Activated CD8-positive, alpha-beta T cell treated with anti-CD3 and anti-CD28 coated beads, Interleukin-2, amount 10 ng/mL, durations not matched to agents 7 days and 5 days (primary cell): ENCODE results near the gene MCTP2. TPM values are rescaled to one million over a fixed set of nuclear protein-coding genes. Genes with fewer than 3 reads are reported as not detected.

ENCODE experiments used
- ATAC-seq: fragments of 150-1000 bp; cut with Tn5 transposase; one replicate; pipeline ENCODE4 v1.10.0; 2021; ENCODE audit warnings: moderate library complexity
- CTCF ChIA-PET: fragments of 350-600 bp; sonication (Branson Sonifier 250); formaldehyde crosslinking; loops from one replicate; lab custom pipeline; 2021; ENCODE audit warnings: antibody characterized with exemption; lab: Charles Lee
- POLR2A ChIA-PET: fragments of 350-600 bp; sonication (Branson Sonifier 250); formaldehyde crosslinking; loops from one replicate; lab custom pipeline; 2021; ENCODE audit warnings: antibody characterized with exemption; lab: Charles Lee
- DNase-seq: peaks from one replicate; pipeline ENCODE4 v3.0.0-alpha.2; 2020
- H3K27ac Mint-ChIP-seq: one replicate; pipeline ENCODE4 v1.8.0; 2021; ENCODE audit warnings: mild to moderate bottlenecking, mixed read lengths
- H3K27me3 Mint-ChIP-seq: one replicate; pipeline ENCODE4 v1.8.0; 2021; ENCODE audit warnings: low read depth, mixed read lengths
- H3K36me3 Mint-ChIP-seq: one replicate; pipeline ENCODE4 v1.8.0; 2021; ENCODE audit warnings: low read depth, mixed read lengths
- H3K4me1 Mint-ChIP-seq: one replicate; pipeline ENCODE4 v1.8.0; 2021; ENCODE audit warnings: low read depth, mixed read lengths
- H3K4me3 Mint-ChIP-seq: one replicate; pipeline ENCODE4 v1.8.0; 2021; ENCODE audit warnings: mild to moderate bottlenecking, mixed read lengths
- H3K9me3 Mint-ChIP-seq: one replicate; pipeline ENCODE4 v1.8.0; 2022; ENCODE audit warnings: mixed read lengths; ENCODE audit not compliant: insufficient read depth
- total RNA-seq, 2 experiments: library from RNA; stranded (reverse); gene quantifications; one replicate each; pipeline ENCODE4 v1.2.3, GENCODE V29; 2021

MCTP2 gene
- total RNA-seq, 2 experiments from 2014 or later = 26.2 to 26.9 TPM

DNA sequence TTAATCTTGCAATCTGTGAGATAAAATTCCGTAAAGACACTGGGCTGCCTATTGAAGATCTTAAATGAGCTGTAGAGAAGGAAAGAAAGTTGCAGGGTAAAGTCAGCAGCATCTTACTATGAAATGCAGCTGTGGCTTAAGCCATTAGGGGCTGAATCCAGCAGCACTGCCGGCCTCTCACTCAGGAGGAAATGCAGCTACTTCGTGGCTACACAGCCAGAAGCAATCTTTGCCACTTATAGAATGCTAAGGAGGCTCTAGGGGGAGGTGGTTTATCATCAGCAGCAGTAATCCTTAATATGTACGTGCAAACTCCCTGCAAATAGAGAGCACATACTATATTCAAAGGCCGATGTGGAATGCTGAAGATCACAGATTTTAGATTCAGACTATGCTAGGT lies 19.1 kb upstream of the MCTP2 start:
- H3K4me3 Mint-ChIP-seq = no peak overlapping the region
- H3K36me3 Mint-ChIP-seq = peaks cover 31% of the 10 kb centered on the region
- peaks cover 28% of the 10 kb centered on the region for H3K27me3 Mint-ChIP-seq
- CTCF ChIA-PET = no interaction called here
- no peak for DNase-seq
- H3K27ac Mint-ChIP-seq = no peak overlapping the region
- no peak for ATAC-seq
- POLR2A ChIA-PET = no interaction called here
- peaks cover 23% of the 10 kb centered on the region for H3K9me3 Mint-ChIP-seq
- H3K4me1 Mint-ChIP-seq = peaks cover 28% of the 10 kb centered on the region

DNA sequence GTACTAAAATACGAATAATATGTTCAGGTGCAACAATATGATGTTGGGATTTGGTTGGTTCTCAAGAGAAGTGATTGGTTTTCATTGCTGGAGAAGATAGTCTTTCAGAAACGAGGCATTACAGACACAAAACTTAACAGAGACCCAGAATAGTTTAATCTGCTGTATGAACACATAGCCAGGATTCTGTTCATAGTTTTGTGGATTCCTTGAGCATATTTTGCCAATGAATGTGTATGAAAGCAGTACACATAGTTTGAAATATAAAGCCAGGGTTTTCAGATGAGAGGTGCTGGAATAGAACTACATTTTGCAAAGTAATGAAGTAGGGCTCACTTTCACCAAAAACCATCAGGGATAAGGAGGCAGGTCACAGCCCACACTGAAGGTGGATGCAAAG lies 5.7 kb upstream of the MCTP2 start:
- H3K27ac Mint-ChIP-seq = no peak overlapping the region
- H3K4me3 Mint-ChIP-seq = no peak overlapping the region
- peaks cover 18% of the 10 kb centered on the region for H3K27me3 Mint-ChIP-seq
- peaks cover 31% of the 10 kb centered on the region for H3K4me1 Mint-ChIP-seq
- DNase-seq (no peak), ATAC-seq (no peak)
- ChIA-PET POLR2A (no interaction called here), CTCF (interaction anchor here (1.9 to 8.1 kb wide), 2 partner anchors 97 to 98 kb away, joined by 5 to 108 read pairs; no protein-coding TSS in a partner anchor)
- H3K36me3 Mint-ChIP-seq = peaks cover 8% of the 10 kb centered on the region
- peaks cover 4% of the 10 kb centered on the region for H3K9me3 Mint-ChIP-seq

DNA sequence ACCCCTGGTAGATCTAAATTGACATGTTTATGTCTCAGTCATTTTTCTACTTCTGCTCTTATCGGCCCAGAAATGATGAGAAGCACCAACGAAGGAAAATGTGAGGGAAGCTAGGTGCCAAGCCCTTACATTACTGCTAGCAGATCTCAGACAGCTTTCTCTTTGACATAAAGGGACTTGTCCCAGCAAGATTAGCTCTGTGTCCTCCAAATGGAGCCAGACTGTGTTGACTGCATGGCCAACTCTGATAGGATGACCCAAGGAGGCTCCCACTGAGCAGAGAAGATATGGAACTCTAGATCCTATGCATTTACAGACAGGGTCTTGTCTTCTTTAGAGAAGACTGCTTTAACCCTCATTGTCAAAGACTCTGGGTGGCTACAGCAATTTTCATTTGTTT lies 2.8 kb upstream of the MCTP2 start:
- Mint-ChIP-seq H3K36me3 (peaks cover 10% of the 10 kb centered on the region), H3K9me3 (no peaks in the 10 kb centered on the region), H3K4me1 (peaks cover 49% of the 10 kb centered on the region), H3K27me3 (peaks cover 11% of the 10 kb centered on the region), H3K4me3 (no peak overlapping the region), H3K27ac (no peak overlapping the region)
- CTCF ChIA-PET = interaction anchor here (0.9 to 8.1 kb wide), 6 partner anchors 59 to 94 kb away, joined by 3 to 108 read pairs (median 38); no protein-coding TSS in a partner anchor
- no peak for ATAC-seq
- no peak for DNase-seq
- POLR2A ChIA-PET = interaction anchor here (4.4 kb wide), 1 partner anchor 60 kb away, joined by 37 read pairs; no protein-coding TSS in a partner anchor

DNA sequence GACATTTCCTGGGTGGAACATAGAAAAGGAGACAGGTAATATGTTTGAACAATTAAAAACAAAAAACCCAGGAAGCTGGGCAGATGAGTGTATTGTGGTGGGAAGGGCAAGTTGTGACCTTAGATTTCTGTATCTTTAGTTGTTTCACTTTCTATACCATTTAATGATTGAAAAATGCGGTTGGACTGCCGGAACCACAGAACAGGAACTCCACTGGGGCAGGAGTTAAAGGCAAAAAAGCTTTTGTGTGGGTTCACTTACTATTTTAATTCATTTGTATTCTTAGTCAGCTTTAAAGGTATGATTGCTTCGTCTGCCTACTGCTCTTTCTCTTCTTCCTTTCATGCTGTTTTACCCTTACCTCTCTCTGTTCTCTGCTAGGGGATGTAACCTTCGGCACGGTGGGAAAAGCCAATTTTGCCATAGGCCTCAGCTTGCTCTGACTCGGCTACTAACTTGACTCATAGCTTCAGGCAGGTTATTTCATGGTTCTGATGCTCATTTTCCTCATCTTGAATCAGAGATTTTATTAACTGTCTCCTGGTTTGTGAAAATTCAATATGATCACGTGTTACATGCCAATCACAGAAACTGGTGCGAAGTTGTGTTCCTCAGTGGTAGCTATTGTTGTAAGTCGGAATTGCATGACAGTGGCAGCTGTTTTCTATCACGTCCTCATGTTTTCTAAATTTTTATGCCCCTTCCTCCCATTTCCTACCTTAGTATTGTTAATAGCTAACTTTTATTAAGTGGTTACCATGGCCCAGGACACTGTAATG lies 1.6 kb upstream of the MCTP2 start:
- Mint-ChIP-seq H3K9me3 (no peaks in the 10 kb centered on the region), H3K4me3 (peak overlapping the region; percentile 92), H3K27ac (peak overlapping the region; percentile 96), H3K4me1 (peaks cover 60% of the 10 kb centered on the region), H3K27me3 (peaks cover 11% of the 10 kb centered on the region), H3K36me3 (peaks cover 15% of the 10 kb centered on the region)
- peak; percentile 85 for DNase-seq
- ATAC-seq = peak; percentile 48
- ChIA-PET CTCF (interaction anchor here (0.6 to 8.1 kb wide), 20 partner anchors 9 to 110 kb away, joined by 3 to 108 read pairs (median 4); no protein-coding TSS in a partner anchor), POLR2A (interaction anchor here (1.4 to 4.4 kb wide), 6 partner anchors 10 to 94 kb away, joined by 6 to 37 read pairs (median 10); no protein-coding TSS in a partner anchor)

DNA sequence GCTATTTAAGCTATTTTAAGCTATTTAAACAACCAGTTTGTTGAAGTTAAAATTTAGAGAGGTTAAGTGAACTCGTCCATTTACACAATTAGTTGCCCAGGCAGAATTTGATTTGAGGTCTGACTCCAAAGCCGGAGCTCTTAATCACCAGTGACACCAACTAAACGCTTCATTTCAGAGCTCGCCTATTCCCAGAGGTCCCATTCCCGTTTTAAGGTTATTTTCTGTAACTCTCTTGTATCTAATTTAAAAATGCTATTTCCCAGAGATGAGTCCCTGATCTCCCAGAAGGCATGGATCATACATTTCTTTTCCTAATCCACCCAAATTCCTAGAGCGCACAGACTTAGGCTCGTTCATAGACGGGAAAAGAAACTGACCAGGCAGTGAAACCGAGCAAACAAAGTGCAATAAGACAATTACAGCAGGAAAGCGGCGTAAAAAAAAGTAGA lies 904 bp upstream of the MCTP2 start:
- Mint-ChIP-seq H3K27me3 (peaks cover 6% of the 10 kb centered on the region), H3K27ac (peak overlapping the region; percentile 96), H3K4me1 (peaks cover 61% of the 10 kb centered on the region), H3K9me3 (no peaks in the 10 kb centered on the region), H3K36me3 (peaks cover 16% of the 10 kb centered on the region), H3K4me3 (peak overlapping the region; percentile 92)
- POLR2A ChIA-PET = interaction anchor here (1.2 to 4.4 kb wide), 8 partner anchors 10 to 93 kb away, joined by 4 to 37 read pairs (median 7); no protein-coding TSS in a partner anchor
- ATAC-seq = no peak
- no peak for DNase-seq
- CTCF ChIA-PET = interaction anchor here (0.9 to 8.1 kb wide), 20 partner anchors 9 to 111 kb away, joined by 3 to 108 read pairs (median 6); no protein-coding TSS in a partner anchor

DNA sequence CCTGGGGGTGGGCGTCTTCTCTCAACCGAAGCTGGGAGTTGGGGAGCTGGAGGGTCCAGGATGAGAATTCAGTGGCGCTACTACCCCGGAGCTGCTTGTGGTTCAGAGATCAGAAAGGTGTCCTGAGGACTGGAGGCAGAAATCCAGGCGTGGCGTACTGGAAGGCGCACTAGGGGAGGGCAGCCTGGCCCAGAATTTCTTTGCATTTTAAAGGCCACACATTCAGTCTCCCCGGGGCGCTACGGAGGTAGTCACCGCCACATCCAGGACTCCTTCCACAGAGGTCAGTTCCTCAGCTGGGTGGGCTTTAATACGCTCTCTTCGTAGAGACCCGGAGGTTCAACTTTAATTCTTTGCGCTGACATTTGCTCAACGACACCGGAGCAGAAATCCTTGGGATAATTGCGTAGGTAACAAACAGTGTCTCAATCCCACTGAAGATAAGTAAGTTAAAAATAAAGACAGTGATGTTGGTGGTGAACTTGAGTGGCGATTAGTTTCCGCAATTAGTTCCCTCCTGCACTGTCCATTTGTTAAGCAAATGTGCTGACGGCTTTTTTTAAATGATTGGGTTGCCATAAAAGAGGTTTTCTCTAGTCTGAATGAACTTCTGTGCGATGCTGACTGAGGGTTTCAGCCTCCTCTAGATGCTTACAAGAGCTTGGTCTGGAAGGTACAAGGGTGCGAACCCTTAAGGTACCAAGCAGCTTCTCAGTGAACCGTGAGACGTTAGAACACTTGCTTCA lies 535 bp downstream of the MCTP2 start:
- peaks cover 3% of the 10 kb centered on the region for H3K27me3 Mint-ChIP-seq
- peaks cover 70% of the 10 kb centered on the region for H3K4me1 Mint-ChIP-seq
- H3K4me3 Mint-ChIP-seq = peak overlapping the region; percentile 92
- ChIA-PET POLR2A (interaction anchor here (1.0 to 4.4 kb wide), 11 partner anchors 8 to 92 kb away, joined by 3 to 37 read pairs (median 4); no protein-coding TSS in a partner anchor), CTCF (interaction anchor here (0.9 to 8.1 kb wide), 14 partner anchors 10 to 91 kb away, joined by 3 to 108 read pairs (median 6); no protein-coding TSS in a partner anchor)
- DNase-seq (peak; percentile 51), ATAC-seq (peak; percentile 11)
- H3K36me3 Mint-ChIP-seq = peaks cover 28% of the 10 kb centered on the region
- H3K27ac Mint-ChIP-seq = peak overlapping the region; percentile 96
- H3K9me3 Mint-ChIP-seq = no peaks in the 10 kb centered on the region

DNA sequence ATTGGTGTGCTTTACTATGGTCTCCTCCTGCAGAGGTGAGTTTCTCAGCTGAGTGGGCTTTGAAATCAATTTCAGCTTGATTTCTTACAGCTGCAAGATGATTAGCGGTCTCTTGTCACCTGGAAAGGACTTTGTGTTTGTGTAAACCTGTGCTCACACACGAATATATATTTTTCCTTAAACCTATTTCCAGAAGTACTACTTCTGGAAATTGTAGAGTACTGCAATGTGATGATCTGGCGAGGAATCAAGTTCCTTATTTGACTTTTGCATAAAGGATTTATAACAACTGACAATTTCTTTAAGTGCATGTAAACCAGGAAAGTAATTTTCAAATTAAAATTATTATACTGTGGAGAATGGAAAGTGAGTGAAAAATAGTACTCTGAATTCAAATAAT lies 2.1 kb downstream of the MCTP2 start:
- ChIA-PET CTCF (interaction anchor here (0.7 to 8.1 kb wide), 6 partner anchors 9 to 90 kb away, joined by 3 to 108 read pairs (median 8); no protein-coding TSS in a partner anchor), POLR2A (interaction anchor here (0.8 to 1.3 kb wide), 2 partner anchors 20 to 69 kb away, joined by 4 read pairs; no protein-coding TSS in a partner anchor)
- peak overlapping the region; percentile 24 for H3K4me3 Mint-ChIP-seq
- ATAC-seq = no peak
- no peak overlapping the region for H3K27ac Mint-ChIP-seq
- peaks cover 33% of the 10 kb centered on the region for H3K36me3 Mint-ChIP-seq
- no peaks in the 10 kb centered on the region for H3K9me3 Mint-ChIP-seq
- H3K27me3 Mint-ChIP-seq = no peaks in the 10 kb centered on the region
- DNase-seq = no peak
- peaks cover 77% of the 10 kb centered on the region for H3K4me1 Mint-ChIP-seq

DNA sequence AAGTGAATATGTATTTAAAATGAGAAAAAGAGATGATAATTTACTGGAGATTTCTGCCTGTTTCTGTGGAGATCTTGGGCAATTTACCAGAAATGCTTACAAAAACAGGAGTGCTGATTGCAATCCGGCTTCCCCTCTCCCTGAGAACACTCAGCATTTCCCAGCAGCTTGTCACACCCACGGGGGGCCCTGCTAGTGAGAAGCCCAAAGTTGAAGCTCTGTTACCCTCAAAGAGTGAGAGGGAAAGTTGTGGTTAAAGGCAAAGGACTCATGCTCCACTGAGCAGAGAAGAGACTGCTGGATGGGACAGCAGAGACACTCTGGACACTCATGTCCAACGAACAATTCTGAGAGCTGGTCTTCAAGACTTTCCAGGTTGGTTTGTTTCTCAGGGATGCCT lies 2.9 kb downstream of the MCTP2 start:
- no peak for DNase-seq
- Mint-ChIP-seq H3K4me3 (no peak overlapping the region), H3K27me3 (no peaks in the 10 kb centered on the region), H3K9me3 (no peaks in the 10 kb centered on the region), H3K36me3 (peaks cover 37% of the 10 kb centered on the region), H3K4me1 (peaks cover 74% of the 10 kb centered on the region), H3K27ac (no peak overlapping the region)
- ChIA-PET POLR2A (no interaction called here), CTCF (interaction anchor here (0.8 to 7.0 kb wide), 4 partner anchors 43 to 90 kb away, joined by 3 to 53 read pairs (median 8); no protein-coding TSS in a partner anchor)
- no peak for ATAC-seq

DNA sequence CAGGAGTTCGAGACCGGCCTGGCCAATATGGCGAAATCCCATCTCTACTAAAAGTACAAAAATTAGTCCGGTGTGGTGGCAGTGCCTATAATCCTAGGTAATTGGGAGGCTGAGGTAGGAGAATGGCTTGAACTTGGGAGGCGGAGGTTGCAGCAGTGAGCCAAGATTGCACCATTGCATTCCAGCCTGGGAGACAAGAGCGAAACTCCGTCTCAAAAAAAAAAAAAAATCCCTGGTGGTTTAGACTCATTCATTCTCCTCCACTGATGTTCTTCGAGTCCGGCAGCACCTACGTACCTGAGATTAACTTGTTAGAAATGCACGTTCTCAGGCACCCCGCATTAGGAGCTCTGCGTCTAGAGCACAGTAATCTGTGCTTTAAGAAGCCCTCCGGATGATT lies 3.7 kb downstream of the MCTP2 start:
- Mint-ChIP-seq H3K27me3 (no peaks in the 10 kb centered on the region), H3K27ac (no peak overlapping the region), H3K9me3 (no peaks in the 10 kb centered on the region), H3K4me3 (no peak overlapping the region), H3K4me1 (peaks cover 74% of the 10 kb centered on the region), H3K36me3 (peaks cover 37% of the 10 kb centered on the region)
- POLR2A ChIA-PET = interaction anchor here (0.6 kb wide), 1 partner anchor 15 kb away, joined by 3 read pairs; no protein-coding TSS in a partner anchor
- no peak for ATAC-seq
- CTCF ChIA-PET = interaction anchor here (0.6 to 7.0 kb wide), 5 partner anchors 43 to 1265 kb away, joined by 3 to 53 read pairs (median 3); no protein-coding TSS in a partner anchor
- no peak for DNase-seq

DNA sequence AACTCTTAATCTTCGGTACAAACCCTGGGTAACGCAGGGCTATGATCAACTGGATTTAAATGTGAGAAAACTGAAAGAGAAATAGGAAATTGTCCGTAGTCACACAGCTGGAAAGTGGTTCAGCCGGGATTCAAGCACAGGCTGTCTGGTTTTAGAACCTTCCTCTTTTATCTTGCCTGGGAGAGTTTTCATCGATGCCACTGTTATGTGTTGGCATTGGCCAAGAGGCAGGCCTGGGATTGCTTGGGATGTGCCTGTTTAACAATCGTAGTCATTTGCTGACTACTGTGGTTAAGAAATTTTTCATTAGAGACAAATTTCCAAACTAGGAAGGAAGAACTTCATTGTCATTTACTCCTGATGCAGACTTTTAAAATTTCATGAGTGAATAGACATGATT lies 4.3 kb downstream of the MCTP2 start:
- Mint-ChIP-seq H3K4me1 (peaks cover 74% of the 10 kb centered on the region), H3K4me3 (no peak overlapping the region), H3K27ac (no peak overlapping the region), H3K9me3 (no peaks in the 10 kb centered on the region), H3K36me3 (peaks cover 37% of the 10 kb centered on the region), H3K27me3 (no peaks in the 10 kb centered on the region)
- no peak for ATAC-seq
- ChIA-PET POLR2A (interaction anchor here (0.6 kb wide), 1 partner anchor 14 kb away, joined by 3 read pairs; no protein-coding TSS in a partner anchor), CTCF (interaction anchor here (0.6 to 1.4 kb wide), 2 partner anchors 72 to 1265 kb away, joined by 3 read pairs; no protein-coding TSS in a partner anchor)
- DNase-seq = no peak

DNA sequence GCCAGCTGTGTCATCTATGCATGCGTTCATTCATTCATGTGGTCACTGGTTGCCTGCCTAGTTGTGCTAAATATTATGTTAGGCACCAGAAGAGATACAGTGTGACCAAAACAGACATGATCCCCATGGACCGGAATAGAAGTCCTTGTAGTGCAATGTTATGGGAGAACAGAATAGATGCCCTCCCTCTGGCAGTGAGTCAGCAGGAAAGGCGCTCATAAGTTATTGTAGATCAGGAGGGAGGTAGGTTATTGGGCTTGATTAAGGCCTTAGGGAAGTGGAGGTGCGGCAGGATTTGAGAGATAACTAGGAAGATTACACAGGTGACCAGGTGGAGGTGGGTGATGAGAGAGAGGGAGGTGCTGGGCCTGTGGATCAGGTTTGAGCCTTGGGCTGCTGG lies 5.2 kb downstream of the MCTP2 start:
- Mint-ChIP-seq H3K27me3 (no peaks in the 10 kb centered on the region), H3K9me3 (no peaks in the 10 kb centered on the region), H3K4me3 (no peak overlapping the region), H3K27ac (no peak overlapping the region), H3K4me1 (peaks cover 79% of the 10 kb centered on the region), H3K36me3 (peaks cover 37% of the 10 kb centered on the region)
- no peak for ATAC-seq
- DNase-seq = no peak
- CTCF ChIA-PET = interaction anchor here (1.4 kb wide), 1 partner anchor 73 kb away, joined by 3 read pairs; no protein-coding TSS in a partner anchor
- POLR2A ChIA-PET = no interaction called here
